NOMO-1 treated with DMSO at 0.1 percent for 48 hours (cell line): ENCODE measurements around the gene LAMA3.
"Not testable (repeated sequence)": the region's sequence is repeated elsewhere in the genome, so short reads cannot be mapped to it uniquely, and the experiment has no call there.

Experiments
- DNase-seq: peaks from one replicate; lab custom pipeline; 2025; ENCODE audit not compliant: unreplicated experiment; lab: John Stamatoyannopoulos, UW

Gene LAMA3

DNA sequence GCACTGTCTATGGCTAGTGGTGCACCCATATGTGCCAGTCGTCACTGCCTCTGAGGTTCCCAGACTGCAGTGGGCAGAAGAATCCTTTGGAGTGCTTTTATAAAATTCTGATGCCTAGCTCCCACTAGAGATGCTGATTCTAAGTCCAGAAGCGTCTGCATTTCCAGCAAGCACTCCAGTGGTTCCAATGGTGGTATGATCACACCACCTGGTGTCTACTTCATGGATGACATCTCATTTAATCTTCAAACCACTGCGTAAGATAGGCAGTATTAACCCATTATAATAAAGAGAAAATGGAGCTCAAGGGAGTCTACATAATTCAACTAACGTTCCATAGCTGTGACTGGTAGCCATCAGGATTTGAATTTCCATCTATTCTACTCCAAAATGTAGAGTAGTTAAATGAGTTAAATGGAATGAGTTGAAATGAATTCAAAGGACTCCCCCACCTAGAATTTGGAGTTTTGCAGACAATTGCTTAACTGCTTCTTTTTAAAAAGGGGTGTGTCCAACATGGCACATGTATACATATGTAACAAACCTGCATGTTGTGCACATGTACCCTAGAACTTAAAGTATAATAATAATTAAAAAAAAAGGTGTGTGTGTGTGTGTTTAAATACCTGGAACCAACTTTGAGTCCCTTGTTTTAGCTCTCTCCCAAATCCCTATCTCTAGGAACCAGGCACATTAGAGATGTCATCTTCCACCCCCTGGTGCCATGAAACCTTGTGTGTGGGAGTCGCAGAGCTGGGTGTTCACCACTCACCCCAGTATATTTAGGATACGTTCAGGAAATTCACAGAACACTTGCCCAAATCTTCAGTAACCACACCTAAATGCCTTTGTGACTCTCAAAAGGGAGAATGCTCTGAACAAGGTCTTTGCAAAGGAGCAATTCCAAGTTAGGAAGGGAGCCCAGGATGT is 14.1 kb downstream of the LAMA3 start:
- DNase-seq, result peak; percentile 45

- DNase-seq, result no peak
Observed at GRCh38 chr18:23703987-23704384, 14.7 kb downstream of the LAMA3 start.

GRCh38 chr18:23704806-23705205 is 15.6 kb downstream of the LAMA3 start:
- no peak for DNase-seq

- DNase-seq, result no peak
Observed at GRCh38 chr18:23706971-23707640, 17.9 kb downstream of the LAMA3 start.

DNA sequence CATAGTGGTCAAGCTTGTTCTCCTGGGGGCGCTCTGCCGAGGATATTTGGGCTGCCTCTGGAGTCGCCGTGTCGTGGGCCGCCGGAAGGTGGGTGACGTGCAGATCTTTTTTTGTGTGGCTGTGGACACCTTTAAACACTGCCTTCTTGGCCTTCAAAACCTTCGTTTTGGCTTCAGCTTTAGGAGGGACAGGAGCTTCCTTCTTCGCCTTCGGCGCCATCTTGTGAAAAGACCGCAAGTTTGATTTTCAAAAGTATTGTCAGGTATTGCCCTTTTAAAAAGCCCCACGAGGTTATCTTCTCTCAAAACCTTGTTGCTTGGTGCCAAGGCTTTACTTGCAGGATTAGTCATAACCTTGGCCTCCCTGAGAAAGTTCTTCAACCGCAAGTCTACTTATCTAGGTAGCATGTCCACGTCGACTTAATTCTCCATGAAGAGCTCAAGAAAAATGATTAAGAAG is 20.8 kb downstream of the LAMA3 start:
- DNase-seq, result no peak

DNA sequence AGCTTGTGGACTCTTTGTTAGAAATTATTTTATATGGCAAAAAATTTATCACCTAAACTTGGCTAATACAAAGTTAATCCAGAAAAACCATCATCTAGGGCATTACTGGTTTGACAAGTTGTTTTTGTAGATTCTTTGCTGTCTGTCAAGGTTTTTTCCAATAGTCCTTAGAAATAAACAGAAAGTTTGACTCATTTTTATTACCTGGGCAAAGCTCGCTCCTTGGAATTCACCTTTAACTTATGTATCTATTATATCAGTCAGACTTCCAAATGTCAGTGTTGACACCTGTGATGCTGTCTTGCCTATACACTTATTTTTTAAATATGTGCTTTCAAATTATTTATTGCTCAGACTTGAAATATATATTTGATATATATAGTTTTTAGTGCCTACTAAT is 21.7 kb downstream of the LAMA3 start:
- DNase-seq, result no peak

DNA sequence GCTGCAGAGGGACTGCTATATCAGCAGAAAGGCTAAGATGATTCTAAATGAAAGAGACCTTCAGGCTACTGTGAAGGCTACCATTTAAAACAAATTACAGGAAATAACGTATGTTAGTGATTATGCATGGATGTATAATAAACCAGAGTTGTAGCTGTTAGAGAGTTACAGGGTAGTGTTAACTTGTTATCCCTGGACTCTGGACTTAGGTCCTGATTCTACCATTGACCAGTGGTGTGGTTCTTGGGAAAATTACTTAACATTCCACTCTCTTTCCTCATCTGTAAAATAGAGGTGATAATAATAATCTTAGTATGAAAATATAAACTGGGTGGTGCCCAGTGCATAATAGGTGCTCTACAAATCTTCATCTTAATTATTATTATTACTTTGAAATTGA is 22.2 kb downstream of the LAMA3 start:
- DNase-seq, result no peak

DNA sequence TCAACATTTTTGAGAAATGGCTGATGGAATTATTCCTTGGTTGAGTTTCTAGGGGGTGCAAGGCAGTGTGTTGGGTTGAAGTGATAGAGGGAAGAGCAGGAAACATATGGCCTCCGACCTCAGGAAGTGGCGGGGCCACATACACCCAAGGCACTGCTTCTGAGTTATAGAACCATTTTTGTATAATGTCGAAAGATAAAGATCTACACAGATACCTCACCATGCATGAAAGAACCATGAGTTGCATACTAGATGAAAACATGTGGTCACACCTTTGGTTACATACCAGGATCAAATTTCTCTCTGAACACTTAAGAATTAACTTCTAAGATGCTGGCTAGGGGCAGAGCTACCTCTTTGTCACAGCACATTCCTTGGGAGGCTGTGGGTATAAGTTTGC is 23.2 kb downstream of the LAMA3 start:
- DNase-seq, result no peak

DNA sequence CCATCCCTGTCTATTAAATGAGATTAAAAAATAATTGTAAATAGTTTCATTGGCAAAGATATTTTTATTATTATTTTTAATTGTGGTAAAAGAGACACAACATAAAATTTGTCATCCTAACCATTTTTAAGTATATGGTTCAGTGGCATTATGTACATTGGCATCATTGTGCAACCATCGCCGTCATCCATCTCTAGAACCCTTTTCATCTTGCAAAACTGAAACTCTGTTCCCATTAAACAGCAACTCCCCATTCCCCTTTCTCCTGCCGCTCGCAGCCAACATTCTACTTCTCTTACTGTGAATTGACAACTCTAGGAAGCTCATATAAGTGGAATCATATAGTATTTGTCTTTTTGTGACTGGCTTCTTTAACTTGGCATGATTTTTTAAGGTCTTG is 25.3 kb downstream of the LAMA3 start:
- DNase-seq, result no peak

GRCh38 chr18:23716079-23716478 is 26.8 kb downstream of the LAMA3 start:
- not testable (repeated sequence) for DNase-seq

DNA sequence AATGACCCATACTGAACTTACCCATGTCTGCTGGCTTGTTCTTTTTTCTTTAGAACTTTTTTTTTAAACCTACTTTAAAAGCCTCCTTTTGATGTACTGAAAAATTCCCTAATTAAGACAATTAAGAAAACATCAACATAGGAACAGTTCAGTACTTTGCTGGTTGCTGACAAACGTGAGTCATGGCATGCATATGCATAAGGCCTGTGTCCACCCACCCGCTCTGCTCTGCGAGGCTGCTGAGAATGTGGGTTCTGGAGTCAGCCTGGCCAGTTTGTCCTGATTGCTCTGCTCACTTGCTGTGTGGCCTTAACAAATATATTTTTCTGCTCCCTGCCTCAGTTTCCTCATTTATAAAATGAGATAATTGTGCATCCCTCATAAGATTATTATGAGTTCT is 27.3 kb downstream of the LAMA3 start:
- DNase-seq, result no peak

- DNase-seq, result no peak
Observed at GRCh38 chr18:23716966-23717365, 27.7 kb downstream of the LAMA3 start.

GRCh38 chr18:23718243-23718720 is 29.0 kb downstream of the LAMA3 start:
- DNase-seq, result no peak

DNA sequence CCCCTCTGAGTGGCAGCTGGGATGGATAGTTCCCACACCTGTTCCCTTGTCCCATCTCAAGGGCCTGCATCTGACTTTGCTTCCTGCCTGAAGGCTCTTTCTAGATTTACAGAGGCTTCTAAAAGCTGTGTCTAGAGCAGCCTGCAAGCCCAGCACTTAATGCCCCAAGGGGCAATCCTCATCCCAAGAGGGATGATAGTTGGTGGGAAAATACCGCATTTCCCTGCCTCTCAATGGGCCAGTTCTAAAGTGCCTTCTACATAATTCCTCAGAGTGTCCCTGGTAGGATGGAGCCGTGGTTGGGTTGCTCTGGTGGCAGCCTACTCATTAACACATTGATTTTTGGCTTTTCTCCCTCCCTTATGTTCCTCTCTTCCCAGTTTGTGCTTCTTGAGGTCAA is 29.5 kb downstream of the LAMA3 start:
- DNase-seq, result no peak

DNA sequence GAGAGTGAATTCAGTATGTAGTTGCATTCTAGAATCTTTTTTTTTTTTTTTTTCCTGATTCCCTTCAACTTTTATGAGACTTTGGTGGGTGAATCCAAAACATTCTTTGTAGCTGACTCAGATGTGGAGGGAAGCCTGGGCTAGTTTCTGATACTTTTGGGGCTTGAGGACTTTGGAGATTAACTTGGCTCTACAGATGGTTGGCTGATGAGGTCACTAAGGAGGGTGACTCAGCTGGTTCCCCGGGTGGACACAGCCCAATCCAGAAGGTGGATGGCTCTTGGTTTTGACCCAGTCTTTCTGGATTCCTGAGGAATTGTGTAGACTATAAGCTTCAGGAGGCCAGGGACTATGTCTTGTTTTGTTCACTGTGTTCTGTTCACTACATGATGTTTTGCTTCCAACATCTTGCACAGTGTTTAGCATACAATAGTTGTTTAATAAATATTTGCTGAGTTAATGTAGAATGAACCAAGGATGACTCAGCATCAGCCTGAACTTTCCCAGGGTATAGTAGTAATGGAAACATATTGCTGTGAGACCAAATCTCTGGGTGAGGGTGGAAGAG is 30.5 kb downstream of the LAMA3 start:
- DNase-seq, result no peak

DNA sequence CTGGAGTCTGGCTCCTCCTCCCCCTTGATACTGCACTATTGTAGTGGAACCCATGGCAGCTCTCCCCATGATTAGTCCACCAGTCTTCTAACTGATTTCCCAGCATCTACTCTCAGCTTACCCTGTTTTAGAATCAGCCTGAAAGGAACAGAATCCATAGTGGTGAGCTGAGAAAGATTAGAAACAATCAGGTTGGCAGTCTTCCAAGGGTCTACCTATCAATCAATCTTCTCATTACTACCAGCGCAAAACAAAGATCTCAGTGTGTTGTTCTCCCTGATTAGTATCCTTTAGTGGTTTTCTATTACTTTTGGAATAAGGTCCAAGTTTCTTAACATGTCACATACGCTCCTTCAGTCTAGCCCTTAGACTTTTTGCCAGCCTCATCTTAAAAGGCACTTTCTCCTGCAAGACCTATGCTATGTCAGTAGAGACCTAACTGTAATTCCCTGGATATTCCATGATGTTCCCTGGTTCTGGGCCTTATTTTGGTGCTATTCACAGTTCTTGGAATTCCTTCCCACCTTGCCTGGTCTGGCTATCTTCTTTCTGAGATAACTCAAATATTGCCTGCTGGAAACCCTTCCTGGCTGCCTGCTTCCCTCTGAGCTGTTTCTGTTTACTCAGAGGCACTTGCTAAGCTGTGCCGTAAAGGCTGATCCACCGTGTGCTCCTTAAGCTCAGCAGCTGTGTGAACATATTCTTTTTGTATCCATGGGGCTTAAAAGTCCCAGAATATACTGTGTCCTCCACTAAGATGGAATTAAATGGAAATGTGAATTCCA is 32.6 kb downstream of the LAMA3 start:
- no peak for DNase-seq

GRCh38 chr18:23722646-23723045 is 33.4 kb downstream of the LAMA3 start:
- DNase-seq, result no peak

DNA sequence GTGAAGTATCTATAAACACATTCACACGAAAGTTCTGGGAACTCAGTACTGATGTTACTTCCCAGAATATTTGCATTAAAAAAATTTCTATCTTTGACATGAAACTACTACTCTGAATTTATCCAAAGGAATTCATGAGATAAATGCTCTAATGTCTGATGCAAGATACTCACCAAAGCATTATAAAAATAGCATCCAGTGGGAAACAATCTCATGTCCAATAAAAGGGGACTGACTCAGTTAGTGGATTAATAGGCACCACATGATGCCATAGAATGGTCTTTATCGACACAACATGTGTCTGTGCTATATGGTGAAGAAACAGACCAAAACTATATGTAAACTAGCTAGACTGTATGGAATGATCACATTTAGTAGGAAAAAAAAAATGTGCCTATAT is 33.9 kb downstream of the LAMA3 start:
- no peak for DNase-seq

DNA sequence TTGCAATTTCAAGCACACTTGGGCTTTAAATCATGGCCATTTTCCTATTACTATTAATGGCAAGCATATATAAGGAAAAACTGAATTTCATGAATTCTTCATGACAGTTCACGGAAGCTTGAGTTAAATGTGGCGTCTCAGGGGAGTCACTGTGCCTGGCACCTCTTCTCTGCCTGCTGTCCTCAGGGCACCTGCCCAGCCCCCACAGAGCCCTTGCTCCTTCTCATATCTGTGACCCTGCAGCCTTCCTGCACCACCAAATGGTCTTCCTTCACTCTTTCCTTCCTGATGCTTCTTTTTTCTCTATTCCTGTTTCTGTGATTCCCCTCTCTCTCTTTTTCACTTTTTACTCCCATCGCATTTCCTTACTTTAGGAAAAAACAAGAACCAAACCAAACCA is 35.4 kb downstream of the LAMA3 start:
- no peak for DNase-seq

GRCh38 chr18:23725351-23725750 is 36.1 kb downstream of the LAMA3 start:
- no peak for DNase-seq
